ENCODE results near the gene CCL21.

CCL21 gene

DNA sequence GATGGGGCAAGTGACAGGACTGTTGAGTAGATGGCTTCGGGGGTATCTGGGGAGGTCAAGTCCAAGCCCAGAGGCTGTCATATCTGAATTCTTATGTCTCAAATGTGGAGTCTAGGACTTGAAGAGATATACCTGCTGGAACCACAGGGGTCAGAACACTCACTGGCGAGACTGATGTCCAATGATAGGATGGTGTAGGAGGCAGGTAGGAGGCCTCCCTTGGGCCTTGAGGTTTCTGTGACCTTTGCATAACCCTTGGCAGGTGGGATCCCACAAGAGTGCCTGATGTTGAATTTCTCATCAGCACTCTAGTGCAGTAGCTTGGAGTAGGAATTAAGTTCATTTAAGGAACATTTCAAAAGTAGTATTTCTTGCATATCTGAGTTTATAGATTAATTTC is 2.8 kb downstream of the CCL21 start:
- no peak for DNase-seq (ENCODE audit: low read depth)

DNA sequence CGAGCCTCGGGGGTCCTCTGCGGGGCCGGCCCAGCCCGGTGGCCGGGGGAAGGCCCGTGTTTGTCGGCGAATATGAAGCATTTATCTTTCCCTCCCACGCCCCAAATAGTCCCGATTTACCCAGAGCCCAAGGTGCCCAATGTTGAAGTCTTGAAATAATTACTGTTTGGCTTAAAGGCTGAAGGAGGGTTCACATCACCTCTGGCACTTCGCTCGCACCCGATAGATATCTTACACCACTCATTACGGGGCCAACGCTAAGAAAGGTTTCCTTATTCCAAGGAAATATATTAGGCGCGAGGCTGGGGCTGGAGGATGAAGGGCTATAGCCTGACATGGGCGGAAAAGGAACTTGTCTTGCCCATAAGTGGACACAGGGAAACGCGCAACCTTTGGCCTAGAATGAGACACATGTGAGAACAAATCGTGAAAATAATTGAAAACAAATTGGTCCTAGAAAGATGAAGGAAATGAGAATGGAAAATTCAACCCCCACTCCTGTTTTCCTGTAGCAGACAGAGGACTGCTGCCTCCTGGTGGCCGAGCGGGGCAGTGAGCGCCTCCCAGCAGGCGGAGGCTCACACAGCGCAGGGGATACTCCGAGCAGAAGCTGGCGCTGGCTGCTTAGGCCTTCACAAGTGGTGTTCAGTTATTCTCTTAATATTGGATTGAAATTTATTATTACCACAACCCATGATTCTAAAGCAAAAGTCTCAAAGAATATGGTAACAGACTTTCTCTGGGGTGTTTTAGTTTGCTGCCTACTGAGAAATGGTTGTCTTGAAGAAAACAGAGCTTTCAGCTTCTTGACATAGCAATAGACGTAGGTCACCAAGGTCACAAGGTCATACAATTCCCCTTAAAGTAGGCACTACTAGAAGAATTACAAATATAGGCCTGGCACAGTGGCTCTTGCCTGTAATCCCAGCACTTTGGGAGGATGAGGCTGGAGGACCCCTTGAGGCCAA is 7.9 kb downstream of the CCL21 start:
- peak; percentile 79 for DNase-seq (ENCODE audit: low read depth)

DNA sequence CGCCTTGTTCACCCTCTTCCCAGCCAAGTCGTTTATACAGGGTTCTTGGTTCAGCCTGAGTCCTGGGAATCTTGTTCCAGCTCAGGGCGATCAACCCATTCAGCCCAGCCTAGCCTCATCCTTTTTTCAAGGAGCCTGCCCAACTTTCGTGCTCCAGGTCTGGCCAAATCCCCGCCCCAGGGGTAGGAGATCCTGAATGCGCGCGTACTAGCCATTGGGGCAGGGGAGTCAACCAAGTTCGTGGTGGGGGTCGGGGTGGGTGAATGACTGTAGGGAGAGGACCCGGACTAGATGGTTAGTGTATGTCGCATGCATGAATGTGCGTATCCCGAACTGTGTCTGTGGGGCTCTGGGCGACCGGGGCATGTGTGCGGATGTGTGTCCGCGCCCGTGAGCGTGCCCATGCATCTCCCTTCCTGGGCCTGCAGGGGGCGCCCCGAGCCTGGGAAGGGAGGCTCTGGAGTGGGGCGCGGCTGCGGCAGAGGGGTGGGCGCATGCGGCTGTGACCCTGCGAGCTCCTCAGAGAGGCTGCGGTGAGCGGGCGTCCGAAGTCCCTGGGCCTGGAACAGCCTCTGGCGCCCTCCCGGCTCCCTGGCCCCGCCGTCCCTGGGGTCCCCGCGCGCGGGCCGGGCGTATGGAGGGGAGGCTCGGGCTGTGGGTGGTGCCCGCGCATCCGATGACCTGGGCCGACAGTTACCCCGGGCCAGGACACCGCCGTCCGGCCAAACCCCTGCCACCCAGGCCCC is 8.7 kb downstream of the CCL21 start:
- peak; percentile 65 for DNase-seq (ENCODE audit: low read depth)

DNA sequence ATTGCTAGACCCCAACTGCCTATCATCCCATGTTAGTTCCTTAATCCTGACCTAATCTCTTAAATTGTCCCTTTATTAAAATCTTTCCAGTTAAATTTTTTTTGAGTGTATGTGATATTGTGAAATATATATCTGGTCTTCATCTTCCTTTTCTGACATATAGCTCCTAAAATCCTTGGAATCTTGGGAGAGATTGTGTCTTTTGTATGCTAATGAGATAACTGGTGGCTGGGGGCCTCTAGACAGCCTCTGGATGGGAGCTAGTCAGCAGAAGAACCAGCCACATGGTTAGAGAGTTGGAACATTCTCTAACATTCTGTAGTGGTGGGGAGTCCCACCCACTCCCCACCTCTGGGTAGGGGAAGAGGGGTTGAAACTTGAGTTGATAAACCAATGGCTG is 15.1 kb downstream of the CCL21 start:
- DNase-seq (ENCODE audit: low read depth): no peak

DNA sequence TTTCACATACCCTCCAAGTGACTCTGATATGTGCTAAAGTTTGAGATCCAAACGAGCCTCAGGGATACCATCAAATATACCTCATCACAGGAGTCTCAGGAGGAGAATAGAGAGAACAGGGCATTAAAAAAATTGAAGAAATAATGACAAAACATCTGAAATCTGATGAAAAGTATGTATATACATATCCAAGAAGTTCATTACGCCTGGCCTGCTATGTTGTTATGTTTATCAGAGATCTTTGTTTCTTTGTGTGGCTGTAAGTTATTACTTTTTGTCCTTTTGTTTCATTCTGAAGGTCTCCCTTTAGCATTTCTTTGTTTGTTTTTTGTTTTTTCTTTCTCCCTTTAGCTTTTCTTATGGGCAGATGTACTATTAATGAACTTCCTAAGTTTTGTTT is 16.4 kb downstream of the CCL21 start:
- no peak for DNase-seq (ENCODE audit: low read depth)

DNA sequence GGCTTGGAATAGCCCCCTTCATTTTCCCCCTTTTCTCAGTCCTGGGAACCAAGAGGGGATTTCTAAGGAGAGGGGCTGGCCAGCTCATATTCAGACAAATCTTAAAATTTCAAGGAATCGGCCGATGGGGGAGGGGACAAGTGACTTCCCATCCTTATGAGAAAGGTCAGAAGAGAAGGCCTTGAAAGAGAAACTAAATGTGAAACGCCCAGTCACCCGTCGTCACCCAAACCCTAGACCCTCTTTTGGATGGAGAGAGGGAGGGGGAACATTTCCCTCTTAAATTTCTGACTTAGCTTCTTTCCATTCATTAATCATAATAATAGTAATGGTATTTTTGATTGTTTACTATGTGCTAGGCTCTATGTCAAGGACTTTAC is 18.0 kb downstream of the CCL21 start:
- DNase-seq (ENCODE audit: low read depth): no peak

DNA sequence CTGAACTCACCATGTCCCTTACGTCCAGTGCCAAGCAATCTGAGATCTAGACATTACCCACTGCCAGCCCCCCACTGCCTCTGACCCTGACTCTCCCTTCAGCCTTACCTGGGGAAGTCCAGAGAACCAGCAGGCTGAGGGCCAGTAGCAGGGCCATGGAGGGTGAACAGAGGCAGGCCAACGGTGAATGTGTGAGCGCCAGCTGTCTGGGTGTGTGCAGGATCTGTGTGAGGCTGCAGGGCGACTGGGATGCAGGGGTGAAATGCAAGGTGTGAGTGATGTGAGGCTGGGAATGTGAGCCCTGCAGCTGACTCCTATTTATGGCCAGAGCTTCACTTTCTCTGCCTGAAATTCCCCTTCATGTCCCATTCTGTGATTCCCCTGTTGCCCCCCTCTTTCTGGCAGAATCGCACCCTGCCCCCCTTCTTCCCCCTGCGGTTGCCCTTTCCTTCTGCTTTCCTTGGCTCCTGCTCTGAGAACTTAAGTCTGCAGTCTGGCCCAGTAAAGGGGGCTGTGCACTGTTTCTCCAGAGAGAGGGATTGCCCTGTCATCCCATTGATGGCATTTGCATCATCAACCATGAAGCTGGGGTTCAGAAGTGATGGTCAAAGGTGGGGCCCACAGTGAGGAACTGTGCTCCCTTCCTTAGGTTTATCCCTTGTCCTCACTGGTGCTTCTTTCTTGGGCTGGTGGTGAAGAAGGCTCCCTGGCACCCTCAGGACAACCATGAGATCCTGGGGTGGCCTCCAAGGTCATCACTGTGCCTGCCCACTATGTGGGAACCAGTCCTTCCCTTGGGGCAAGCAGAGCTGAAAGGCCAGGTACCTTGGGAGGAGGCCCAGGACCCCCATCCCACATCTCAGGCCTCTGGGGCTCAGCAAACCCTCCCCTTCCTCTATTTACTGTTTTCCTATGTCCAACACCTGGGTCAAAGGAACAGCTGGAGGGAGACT is 18.7 kb downstream of the CCL21 start, which contains the start of gene CCL19:
CCL19 (minus strand) TSS at position 294 of the 953 bp plus-strand sequence; CDS start at position 157, 137 bp downstream.
- no peak for DNase-seq (ENCODE audit: low read depth)

DNA sequence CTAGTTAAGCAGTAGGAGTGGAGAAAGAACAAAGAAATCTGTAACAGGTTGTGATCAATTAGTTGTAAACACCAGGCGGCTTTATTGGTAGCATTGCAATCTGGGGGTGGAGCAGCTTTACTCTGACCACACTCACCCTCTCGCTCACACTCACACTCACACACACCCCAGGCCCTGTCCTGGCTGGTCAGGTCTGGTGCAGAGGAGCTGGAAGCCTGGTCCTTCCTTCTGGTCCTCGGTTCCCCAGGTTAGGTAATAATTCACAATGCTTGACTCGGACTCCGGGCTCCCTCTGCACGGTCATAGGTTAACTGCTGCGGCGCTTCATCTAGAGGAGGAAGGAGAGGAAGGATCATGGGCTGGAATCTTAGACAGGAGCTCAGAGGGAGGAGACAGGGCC is 20.4 kb downstream of the CCL21 start:
- no peak for DNase-seq (ENCODE audit: low read depth)

DNA sequence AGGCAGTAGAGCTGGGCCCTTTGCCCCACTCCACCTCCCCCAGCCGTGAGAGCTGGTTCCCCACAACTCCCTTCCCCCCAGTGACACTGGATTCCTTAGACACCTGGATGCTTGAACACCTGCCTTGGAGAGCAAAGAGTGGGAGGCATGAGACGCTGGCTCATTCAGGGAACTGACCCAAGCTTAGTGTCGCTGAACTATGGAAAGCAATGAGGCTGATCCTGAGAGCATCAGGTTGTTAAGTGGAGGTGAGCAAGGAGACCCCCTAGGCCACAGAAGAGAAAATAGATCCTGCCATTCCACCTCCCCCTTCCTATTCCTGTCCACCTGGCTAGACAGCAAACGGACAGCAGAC is 20.8 kb downstream of the CCL21 start:
- DNase-seq (ENCODE audit: low read depth): no peak

DNA sequence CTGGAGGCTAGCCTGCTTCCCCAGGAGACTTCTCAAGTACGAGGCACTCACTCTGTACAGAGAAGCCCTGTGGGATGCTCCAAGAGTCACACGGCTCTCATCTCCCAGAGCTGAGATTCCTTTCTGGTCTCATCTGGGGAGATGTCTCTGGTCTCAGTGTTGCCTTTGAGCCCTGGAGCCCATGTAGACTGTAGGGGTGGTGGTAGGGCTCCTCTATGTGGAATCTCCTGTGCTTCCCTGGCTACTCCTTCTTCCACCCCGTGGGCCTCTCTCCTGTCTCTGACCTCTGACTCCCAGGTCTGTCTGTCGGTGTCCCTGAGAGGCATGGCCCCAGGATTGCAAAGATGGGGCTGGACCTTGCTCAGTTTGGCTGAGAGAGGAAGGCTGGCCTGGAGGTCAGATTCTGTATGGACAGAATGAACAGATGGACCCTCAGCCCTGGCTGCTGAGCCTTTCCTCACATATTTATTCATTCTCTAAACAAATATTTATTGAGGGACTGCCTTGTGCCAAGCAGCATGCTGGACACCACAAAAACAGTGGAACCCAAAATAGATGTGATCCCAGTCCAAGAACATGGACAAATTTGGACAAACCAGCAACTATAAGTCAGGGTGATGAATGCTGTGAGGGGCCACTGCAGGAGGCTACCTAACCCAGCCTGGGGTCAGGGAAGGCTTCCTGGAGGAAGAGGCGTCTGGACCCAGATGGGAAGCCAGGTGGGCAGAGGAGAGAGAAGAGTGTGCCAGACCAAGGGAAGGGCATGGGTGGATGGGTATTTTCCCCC is 21.4 kb downstream of the CCL21 start:
- DNase-seq (ENCODE audit: low read depth): no peak

DNA sequence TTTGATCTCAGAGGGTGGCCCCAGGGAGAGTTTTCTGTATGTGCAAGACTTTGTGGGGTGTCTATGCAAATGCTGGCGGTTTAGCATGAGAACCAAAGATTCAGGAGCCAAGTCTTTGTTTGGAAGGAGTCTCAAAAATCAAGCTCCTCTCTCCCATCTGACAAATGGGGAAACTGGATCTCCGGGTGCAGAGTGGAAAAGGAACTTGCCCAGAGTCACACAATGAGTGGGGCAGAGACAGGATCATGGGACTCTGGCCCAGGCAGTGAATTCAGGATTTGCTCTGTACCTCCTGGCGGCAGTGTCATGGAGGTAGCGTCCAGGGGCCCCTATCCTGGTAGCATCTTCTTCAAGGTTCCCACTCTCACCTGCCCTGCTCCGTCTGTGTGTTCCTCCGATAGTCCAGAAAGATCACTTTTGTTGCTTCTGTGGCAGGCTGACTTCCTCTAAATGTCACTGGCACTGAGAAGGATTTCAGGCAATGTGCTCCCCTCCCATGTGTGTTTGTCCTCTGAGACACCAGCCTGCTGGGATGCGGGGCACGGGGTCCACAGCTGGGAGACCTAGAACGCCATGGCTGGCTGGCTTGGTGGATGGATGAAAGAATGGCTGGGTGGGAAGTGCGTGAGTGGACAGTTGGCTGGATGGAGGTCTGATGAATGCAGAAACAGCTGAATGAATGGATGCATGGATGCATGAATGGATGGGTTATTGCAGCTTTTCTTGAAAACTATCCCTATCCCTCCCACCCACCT is 22.5 kb downstream of the CCL21 start:
- no peak for DNase-seq (ENCODE audit: low read depth)

DNA sequence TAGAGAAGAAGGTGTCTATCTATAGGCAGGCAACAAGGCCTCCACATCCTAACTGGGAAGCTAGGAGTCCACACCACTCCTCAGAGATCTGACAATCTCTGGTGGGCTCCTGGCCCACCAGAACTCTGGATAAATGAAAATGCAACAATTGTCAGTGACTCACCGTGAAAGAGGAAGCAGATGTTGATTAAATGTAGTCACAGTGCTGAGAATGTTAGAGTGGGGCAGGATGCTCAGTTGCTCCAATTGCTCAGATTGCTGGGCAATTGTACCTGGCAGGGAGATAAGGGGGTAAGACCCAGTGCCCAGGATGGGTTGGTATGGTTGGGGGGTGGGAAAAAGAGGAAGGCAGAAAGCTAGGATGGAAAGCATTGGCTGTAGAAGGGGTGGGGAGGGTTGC is 23.2 kb downstream of the CCL21 start:
- DNase-seq (ENCODE audit: low read depth): peak; percentile 6

DNA sequence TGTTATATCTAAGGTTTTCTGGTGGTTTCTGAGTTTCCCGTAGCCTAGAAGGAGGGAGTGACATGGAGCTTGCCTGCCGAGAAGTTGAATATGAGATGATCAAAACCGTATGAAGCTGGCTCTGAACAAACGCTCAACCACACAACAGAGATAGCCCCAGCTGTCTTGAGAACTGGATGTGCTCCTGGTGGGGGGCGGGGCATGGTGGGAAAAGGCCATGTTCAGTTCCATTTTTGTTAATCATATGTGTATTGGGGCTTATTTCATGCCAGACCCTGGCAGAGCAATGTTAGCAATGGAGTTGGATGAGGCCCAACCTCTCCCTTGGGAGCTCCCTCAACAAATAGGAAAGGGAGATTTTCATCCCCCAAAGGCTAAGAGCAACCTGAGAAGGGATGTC is 23.7 kb downstream of the CCL21 start:
- DNase-seq (ENCODE audit: low read depth): no peak

DNA sequence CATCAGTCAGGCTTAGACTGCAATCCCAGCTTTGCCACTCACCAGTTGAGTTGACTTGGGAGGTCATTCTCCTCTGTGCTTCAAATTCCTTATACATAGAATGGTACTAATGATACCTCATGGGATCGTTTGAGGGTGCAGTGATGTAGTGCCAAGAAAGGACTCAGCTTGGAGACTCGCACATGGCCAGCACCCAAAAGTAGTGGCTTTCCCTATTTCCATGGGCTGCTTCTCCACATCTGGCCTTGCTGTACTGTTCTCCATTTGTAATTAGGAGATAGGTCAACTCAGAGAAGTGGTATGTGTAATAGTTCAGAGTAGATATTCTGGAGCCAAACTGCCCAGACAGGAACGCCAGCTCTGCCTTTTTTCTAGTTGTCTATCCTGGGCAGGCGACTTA is 24.3 kb downstream of the CCL21 start:
- no peak for DNase-seq (ENCODE audit: low read depth)

DNA sequence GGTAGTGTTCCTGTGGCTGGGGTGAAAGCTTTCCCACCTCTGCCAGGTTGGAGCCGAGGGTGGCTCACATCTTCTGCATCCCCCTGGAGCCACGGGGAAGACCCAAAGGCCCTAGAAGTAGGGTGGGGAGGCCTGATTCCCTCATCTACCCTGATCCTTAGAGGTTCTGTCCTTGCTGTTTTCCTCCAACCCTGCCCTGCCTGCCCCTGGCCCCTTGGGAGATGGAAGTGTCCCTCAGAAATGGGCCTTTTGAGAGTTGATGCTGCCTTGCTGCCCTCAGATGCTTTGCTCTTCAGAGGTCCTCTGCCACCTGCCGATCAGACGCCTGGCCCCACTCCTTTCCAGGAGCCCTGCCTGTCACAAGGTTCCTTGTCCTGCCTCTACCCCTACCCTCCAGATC is 25.1 kb downstream of the CCL21 start:
- no peak for DNase-seq (ENCODE audit: low read depth)

DNA sequence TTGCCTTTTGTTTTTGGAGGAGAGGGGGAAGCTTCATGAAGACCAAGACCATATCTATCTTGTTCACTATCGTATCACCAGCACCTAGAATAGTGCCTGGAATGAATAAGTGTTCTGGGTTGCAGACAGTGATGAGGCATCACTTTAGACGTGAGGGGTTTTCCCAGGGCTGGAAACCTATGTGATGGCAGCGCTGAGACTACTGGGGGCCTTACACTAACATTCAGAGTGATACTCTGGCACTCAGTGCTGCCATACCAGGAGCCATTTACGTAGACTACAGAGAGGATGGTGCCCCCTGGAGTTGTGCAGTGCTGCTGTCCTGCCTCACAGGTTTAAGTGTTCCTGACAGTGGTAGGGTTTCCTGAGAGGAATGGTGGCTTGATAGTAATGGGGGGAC is 25.8 kb downstream of the CCL21 start:
- DNase-seq (ENCODE audit: low read depth): no peak

DNA sequence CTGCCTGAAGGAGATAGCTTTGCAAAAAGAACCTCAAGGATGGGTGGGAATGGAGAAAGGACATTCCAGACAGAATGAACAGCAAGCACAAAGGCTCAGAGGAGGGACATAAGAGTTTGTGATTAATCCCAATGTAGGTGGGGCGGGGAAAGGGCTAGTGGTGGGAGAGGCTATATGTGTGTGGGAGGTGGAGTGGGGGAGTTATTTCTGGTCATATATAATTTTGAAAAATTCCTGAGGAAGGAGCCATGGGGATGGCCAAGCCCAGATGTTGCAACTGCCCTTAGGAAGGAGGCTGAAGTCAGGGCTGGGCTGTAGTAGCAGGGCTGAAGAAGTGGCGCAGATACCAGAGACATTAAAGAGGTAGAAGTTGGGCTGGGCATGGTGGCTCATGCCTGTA is 34.1 kb downstream of the CCL21 start:
- DNase-seq (ENCODE audit: low read depth): no peak

DNA sequence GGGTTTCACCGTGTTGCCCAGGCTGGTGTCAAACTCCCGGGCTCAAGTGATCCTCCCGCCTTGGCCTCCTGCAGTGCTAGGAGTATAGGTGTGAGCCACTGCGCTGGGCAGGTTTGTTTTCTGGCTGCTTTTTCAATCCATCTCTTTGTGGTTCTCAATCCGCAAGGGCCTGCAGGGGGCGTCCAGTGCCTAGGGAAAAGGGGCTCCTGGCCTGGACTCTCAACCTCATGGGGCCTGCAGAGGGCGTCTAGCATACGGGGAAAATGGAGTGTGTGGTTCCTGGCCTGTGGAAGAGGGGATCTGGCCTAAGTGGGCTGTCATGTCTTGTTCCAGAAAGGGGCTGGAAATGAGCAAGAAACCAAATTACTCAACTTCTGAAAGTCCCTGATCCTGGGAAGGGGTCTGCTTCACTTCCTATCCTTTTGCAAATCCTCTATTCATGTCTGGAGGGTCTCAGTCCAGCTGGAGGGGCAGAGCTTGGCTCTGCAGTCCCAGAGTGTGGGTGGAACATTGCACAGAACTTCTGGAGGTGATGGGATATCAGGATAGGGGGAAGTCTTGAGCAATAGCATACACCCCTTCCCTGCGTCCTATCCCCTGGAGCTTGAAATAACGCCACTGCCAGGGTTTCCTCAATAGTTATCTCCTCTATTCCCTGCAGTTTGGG is 34.8 kb downstream of the CCL21 start:
- DNase-seq (ENCODE audit: low read depth): peak; percentile 85

DNA sequence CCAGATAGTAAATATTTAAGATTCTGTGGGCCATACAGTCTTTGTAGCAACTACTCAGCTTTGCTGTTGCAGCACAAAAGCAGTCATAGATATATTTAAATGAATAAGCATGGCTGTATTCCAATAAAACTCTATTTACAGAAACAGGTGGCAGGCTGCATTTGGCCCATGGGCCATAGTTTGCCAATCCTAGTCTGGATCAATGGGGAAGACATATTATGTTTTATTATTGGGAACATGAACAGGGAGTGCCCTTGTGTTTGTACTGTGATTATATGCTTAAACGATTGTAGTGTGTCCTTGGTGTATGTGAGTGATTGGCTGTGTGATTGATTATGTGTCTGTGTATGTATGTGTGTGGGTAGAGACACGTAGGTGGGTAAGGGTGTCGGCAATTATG is 35.5 kb downstream of the CCL21 start:
- DNase-seq (ENCODE audit: low read depth): no peak

DNA sequence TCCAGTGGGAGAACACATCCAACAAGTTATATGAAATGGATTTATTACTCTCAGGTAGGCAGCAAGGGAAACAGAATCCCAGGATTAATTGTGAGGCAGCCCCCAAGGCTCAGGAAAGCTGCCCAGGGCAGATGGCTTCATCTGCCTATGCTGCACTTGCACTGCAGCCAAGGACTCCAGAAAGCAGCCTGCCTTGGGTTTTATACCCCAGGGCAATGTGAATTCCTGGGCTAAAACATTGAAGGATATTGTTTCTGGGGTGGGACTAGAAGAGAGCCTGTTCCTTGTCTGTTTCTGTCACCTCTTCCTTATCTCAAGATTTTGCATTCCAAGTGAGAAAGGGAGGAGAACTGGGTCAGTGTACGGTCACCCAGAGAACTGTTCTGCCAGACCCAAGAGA is 38.6 kb downstream of the CCL21 start:
- no peak for DNase-seq (ENCODE audit: low read depth)

All from ELR (cell line).